Fibroblast of the conjunctiva (primary cell): ENCODE results near the gene AFF2.

Experiments
- DNase-seq: peaks from one replicate; pipeline ENCODE4 v3.0.0-alpha.2; 2010; ENCODE audit warnings: low read depth

The AFF2 gene

DNA sequence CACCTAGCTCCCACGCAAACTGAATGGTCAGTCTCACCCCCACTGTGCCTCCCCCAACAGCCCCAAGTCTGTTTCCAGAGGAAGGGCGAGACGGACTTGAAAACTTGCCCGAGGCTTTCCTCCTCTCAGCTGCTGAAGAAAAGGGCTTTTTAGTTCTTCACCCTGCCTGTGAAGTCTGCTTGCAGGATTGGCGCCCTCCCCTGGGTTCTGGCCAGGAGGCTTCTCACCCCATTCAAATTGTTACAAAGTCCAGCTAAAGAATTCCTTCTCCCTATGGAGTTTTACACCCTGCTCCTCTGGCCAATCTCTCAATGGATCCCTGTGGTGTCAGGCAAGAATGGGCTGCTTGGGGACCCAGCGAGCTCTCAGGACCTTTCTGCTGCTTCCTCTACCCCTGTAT, 241.0 kb downstream of the AFF2 start:
- no peak for DNase-seq

DNA sequence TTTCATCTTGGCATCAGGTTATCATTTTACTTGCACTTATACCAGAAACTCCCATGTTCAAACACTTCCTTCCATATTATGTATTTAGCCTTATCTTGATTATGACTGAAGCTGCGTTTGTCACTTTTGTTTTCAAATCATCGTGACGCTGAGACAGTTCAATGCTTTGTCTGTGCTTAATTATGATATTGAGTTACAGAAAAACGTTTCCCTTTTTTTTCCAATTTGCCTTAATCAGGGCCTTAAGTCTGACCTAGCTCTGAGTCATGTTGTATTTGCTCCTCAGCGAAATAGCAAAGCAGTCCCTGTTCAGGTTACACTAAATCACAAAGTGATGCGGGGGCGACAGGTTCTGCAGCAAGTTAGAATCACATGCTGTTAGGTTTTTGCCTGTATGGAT, 254.7 kb downstream of the AFF2 start:
- DNase-seq: no peak

DNA sequence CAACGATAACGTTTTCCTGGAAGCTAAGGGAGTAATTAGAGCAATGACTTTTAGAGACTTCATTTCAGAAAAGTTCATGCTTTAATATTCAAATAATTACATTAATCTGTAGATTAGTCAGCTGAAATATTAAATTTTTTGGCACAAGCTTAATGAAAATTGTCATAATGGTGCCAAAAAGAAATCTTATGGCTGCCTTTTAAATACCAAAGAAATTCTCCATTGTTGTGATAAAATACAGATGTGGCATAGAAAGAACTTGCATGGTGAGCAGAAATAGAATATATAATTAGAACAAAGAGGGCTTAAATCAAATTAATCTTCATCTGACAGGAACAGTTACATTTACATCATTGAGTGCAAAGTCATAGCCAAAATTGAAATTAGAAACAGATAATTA, 263.5 kb downstream of the AFF2 start:
- no peak for DNase-seq

DNA sequence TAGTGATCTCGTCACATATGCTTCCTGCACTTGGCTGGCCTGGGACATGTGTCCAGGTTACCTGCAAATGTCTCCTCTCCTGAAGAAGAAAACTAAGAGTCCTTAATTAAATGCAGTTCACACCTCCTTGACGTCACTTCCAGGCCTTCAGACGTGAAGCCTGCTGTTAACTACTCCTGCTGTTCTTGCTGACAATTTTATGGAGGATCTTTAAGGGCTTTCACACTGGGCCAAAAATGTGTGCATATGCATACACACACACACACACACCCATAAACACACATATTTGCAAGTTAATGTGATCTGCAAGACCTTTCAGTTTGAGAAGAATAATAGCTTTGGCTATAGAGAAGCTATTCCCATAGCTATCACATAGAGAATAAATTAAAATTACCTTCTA, 267.9 kb downstream of the AFF2 start:
- DNase-seq: no peak

DNA sequence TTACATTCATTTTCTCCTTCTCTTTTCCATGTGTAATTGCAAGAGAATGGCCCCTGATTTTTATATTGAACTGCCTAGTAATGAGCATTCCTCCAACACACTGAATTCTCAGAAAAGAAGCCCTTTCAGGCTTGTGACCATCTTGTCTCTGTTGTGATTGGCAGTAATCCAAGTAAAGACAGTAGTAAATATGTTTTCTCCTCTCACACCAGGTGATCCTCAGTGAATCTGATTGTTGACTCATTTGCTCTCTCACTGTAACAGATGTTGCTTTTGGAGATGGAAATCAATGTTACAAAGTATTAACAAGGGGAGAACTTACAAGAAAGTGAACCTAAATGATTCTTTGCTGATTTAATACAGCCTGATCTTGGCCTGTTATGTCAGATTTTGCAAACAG, 271.0 kb downstream of the AFF2 start:
- no peak for DNase-seq

DNA sequence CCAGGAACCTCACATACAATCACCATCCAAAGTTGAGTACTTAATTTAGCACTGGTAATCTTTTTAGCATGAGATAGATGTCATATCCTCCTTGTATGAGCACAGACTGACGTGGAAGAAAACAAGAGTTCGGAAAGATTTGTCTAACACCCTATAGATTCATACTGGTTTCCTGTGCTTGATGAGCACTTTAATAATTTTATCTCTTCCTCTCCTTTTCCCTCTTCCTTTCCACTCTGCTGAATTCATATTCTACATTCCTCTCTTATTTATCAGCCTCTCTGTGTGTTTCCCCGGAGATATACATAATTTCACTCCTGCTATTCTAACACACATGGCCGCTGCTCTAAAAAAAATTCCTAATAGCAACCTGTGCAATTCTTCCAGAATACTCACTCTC, 273.9 kb downstream of the AFF2 start:
- DNase-seq: no peak

DNA sequence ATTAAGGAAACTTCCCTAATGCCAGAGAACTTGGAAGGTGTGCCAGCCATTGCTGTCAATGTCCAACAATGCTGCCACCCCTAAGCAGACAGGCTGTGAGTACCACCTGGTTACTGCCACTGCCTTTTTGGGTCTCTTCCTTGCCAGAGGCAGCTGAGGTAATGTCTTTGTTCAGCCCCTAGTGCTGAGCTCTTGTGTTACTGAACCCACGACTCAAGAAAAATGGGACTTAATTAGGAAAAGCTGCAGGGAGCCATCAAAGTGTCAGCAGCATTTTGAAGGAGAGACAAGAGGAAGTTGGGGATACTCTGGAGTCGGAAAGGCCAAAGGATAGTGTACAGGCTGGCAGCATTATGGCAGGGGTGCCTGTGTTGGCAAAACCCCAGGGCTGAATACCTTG, 283.7 kb downstream of the AFF2 start:
- DNase-seq: no peak

DNA sequence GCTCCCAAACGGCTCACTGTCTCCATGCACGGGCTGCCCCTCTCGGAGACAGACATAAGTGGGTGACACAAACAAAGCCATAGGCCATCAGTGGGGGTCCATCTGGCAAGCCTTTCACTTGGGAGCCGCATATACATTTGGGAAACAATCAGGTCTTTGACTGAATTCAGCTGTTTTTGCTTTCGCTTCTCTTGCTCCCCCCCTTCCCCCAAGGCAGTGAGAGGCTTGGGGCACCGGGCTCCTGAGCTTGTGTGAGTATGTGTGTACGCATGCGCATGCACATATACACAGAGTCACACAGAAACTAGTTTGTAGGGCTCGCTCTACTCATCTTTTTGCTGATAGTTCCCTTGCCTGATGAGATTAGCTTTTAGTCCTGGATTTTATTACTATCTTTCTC, 284.4 kb downstream of the AFF2 start:
- no peak for DNase-seq

DNA sequence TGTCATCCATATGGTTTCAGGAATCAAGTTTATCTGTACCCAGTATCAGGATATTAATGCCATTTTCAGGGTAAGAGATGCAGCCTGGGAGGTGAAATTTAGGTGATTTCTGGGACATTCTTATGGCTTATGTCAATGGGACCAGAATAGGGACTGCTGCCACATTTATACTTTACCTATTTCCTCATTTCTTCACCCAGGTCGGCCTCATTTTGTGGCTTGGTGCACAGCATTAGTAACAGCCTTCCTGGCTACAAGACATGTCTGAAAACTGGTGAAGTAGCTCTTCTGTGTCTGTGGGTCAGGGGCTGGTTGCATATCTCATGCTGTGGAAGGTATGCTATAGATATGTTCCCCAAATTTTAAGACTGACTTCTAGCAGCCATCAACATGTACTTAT, 284.8 kb downstream of the AFF2 start:
- no peak for DNase-seq

DNA sequence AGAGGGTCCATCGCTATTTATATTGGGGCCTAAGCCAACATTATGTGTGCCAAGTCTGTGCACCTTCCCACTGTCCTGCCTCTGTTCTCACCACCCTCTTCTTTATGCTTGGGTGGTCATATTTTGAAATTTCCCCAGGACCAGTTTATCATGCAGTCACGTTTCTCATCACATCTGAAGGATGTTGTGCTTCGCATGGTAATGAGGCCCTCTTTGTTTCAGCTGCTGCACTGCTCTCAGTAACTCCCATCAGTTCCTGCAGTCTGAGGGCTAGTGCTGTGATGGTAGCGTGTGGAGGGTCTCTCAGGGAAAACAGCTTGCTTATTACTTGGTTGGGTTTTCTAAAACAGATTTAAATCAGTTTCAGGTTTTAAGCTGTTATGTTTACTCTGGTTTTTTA, 288.0 kb downstream of the AFF2 start:
- no peak for DNase-seq

DNA sequence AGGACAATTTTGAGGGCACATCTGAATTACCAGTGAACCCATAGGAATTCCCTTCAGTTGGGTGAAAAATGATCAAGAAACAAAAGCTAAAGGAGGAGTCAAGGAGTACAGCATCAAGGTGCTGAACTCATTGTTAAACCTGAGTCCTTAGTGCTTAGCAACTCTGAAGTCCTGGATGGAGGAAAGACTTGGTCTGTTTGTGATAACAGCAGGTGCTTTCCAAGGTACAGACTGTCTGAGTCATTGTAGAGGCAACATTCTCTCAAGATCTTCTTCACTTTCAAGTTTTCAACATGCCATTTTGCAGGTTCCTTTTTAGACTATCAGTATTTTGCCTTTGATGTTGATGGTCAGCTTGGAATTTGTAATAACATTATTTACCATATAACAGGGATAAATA, 293.9 kb downstream of the AFF2 start:
- DNase-seq: no peak

DNA sequence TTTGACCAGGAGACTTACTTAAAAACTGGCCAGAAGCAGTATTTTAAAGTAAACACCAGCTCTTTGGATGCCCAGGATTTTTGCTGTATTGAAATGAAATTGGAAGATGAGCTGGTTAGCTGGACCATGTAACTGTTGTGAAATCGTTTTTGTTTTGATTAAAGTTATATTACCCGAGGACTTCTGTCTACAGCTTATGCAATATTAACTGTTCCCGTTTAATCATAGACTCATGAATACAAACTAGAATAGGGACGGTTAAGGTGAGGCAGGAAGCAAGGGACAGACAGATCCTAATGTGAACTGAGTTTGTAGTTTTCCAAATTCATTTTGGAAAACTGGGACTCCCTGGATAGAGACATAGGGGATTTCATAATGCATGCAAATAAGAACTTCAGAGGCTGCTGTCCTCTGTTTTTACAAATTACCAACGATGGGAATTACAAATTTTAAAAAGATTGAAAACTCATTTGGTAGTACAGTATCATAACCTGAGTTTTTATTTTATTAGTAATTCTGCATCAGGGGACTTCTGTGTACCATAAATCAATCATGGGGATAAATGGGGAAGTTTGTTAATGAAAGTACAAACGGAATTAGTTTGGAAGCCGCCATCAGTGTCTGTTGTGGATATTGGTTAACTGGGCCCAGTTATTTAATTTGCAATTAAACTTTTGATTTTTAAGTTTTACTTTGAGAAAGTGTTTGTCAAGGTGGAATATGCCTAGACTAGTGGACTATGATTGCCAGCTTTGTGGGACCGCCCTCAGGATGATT, 304.4 kb downstream of the AFF2 start:
- no peak for DNase-seq

DNA sequence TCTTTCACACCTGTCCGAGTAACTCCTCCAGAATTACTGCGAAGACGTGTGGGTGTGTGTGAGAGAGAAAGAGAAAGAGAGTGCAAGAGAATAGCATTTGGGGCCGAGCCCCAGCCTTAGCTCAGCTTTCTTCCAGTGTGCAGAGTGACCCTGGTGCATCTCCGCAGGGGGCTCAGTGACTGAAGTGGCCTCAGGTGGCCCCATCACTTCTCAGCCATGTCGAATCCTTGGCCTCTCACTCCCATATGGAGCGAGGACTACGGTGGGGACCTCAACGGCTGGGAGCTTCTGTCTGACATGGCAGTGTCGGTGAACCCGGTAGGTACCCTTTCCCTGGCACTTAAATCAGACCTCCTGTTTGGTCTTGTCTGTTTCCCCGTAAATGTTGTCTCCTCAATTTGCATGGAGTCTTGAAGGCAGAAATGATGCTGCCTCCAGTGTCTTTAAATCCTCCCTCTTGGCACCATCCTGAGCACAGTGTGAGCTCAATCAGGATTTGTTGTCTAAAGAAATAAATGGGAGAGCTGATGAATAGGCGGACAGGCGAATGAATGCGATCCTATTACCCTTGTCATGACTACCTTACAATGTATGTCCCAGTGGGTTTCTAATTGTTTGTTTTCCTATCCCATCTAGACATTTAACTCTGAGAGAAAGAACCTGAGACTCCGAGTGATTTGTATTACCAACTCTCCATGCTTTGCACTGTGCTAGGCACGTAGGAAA, 305.9 kb downstream of the AFF2 start:
- DNase-seq: no peak

DNA sequence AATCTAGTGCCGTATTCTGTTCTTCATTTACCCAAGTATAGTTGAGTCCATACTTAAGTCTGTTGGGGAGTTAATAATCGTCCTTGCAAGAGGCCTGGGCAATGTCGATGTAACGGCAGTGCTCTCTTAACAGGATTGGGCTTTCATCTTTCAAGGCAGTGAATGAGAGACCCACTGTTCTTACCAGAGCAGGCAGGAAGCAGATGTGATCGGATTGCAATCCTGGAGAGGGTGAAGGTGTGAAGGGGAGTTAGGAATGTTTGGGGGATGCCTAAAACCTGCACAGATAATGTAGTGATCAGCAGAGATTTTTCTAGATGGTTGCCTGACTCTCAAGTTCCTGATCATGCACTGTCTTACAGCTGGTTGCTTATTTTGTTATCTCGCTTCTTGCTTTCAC, 308.4 kb downstream of the AFF2 start:
- DNase-seq: no peak

DNA sequence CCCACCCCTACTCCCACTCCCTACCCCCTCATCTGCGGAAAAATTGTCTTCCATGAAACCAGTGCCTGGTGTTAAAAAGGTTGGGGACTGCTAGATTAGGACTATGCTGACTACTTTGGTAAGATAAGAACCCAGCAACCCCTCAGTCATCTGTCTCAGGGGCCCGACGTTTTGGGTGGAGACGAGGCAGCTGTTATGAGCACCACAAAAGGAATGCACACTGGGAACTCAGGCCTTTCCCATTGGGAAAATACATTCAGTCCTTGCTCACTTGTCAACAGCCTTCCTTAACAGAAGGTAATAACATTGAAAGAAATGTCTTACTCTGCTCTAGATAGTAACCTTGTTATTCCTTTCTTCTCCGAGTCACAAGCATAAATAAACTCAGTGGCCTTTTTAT, 310.8 kb downstream of the AFF2 start:
- no peak for DNase-seq

DNA sequence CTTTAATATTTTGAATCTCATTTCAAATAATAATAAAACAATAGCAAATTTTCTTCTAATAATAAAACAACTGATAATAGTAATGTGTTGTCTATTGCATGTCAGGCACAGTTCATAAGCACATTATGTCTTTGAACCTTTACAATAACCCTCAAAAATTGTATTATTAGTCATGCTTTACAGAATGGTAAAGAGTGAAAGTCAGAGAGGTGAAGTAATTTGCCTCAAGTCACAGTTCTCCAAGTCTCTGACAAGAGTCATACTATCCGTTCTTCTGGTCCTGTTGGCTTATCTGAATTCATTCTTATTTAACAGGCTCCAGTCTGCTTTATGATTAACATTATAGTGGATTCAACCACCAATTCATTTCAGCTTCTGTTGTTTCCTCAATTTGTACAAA, 313.0 kb downstream of the AFF2 start:
- DNase-seq: no peak

DNA sequence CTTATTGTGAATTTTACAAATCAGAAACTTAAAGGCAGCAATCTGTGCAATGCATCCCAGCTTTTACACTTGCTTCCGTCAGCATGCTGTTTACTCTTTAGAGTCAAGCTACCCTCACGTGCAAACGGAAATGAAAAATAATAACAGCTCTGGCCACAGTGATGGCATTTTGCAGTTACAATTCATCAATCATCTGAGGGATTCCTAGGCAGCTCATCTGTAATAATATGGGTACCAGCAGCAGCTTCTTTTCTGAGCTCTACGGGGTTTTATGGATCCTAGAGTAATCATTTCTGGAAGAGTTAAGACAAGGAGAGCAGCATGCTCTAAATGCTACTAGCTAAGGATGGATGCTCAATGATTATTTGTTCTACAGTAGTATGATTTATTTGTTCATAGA, 313.6 kb downstream of the AFF2 start:
- no peak for DNase-seq

DNA sequence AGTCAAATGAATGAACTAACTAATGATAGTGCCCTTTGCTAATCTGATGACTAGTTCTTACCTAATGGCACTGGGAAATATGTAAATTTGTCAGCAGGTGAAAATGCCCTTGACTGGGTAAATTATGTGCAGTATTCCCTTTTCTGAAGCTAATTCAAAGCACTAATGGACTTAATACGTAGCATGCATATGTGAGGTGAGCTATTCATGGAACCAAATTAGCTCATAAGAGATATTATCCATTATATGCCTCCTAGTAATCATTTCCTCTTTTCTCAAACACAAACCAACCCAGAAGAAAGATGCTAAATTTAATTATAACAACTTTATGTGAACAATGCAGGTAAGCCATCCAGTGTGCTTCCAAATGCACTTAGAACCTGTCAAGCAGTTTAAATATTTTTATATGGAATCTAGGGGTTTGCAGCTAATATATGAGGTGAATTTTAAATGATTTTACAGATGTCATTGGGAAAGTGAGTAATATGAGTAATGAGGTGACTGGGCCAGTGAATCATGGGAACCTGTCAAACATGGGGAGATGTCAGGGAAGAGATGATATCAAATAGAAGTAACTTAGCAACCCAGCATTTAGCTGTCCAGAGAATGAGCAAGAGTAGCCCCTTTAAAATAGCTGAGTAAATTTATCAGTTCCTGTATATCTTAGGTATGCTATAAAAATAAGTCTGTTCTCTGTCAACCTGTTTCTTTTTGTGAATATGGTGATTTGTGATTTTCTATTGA, 315.0 kb downstream of the AFF2 start:
- no peak for DNase-seq

DNA sequence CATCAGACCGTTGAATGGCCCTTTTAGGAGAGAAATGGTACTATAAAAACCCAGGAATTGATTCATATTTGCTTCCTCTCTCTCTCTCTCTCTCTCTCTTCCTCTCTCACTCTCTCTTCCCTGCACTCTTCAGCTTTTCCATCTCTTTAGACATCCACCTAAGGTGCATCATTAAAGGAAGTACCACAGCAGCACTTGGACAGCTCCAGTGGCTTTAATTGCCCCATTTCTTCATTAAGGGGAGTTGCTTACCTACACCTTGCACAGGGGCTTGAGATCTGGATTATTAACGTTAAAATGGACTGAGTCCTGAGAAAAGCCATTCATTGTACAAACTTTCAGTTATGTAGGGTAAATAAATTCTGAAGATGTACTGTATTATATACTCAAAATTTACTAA, 323.6 kb downstream of the AFF2 start:
- DNase-seq: no peak

DNA sequence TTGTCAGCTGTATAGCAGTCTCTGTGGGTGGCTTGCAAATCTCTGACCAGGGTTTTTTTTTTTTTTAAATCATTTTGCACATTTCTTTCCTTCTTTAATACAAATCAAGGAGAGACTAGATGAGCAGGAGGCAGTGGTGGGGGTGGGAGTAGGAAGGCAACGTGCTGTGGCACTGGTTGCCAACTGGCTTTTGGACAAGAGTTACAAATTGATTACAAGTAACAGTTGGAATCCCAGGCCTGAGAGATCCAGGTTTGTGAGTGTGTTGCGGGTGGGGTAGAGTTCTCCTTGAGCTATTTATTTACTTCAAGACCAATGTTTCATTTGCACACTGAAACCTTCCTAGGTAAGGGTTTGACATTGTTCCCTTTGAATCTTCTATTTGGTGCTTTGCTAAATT, 325.3 kb downstream of the AFF2 start:
- no peak for DNase-seq

DNA sequence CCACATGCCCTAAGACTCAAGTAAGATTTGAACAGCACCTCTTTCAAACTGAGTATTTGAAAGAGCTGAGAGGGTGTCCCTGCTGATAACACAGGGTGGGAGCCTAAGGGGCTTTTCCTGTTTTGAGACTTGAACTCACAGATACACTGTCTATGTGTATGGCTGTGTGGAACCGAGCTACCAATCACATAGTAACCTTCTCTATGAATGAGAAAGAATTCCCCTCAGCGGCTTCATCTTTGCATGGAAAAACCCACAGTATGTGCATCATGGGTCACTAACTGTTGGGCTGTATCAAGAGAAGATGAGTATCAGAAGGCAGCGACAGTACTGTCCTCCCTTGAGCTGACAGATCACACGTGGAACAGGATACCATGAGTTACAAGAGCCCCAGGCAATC, 336.3 kb downstream of the AFF2 start:
- DNase-seq: no peak

DNA sequence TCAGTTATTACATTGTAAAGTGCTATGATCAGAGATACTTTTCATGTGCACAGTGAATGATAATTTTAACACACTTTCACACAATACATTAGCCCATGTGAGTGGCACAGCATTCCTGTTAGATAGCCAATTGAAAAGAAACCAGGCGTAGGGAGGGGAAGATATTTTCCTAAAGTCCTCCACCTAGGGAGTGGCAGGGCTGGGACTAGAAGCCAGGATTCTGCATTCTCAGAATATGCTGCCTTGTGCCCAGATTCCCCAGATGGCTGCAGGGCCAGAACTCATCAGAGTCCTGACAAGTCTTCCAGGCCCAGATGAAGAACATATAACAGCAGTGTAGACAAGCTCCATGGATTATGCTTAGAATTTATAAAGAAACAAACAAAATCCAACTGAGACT, 350.2 kb downstream of the AFF2 start:
- no peak for DNase-seq

DNA sequence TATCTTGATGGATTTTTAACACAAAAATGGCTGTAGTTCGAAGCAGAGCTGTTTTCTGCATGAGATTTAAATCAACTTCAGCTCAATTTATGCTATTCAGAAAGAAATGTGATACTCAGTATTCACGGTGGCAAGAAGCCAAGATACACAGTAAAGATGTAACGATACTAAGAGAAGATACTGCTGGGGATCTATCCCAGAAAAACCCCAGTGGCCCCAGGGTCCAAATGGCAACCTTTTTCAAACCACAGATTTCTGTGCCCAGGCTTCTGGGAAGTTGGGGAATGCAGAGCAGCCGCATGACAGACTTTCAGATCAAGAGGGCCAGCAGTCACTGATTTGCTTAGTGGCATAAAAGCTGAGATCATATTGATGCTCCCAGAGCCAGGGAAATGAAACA, 353.9 kb downstream of the AFF2 start:
- no peak for DNase-seq
